Measurements from ENCODE around the gene CFAP299. TPM values are rescaled to one million over a fixed set of nuclear protein-coding genes. Genes with fewer than 3 reads are reported as not detected.

Gene CFAP299
- total RNA-seq, 1 experiment from 2014 or later = not detected

DNA sequence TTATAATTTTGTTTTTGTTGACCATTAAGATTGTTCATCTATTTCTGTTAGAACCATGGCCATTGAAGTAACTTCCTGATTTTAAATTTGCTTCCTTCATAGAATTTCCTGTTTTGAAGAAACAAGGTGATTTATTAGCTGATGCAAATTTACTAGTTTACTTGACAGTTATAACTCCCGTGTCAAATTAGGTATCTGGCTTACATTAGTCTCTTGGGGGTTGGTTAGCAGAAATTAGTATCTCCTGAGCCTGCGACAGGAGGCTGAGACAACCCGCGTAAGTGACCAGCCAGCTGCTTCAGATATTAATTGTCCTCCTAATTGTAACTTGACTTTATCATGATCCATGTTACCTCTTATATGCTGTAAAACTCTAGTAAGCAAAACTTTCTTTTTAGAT lies 154.3 kb downstream of the CFAP299 start (continued):
- TF ChIP-seq, protein P1, sequence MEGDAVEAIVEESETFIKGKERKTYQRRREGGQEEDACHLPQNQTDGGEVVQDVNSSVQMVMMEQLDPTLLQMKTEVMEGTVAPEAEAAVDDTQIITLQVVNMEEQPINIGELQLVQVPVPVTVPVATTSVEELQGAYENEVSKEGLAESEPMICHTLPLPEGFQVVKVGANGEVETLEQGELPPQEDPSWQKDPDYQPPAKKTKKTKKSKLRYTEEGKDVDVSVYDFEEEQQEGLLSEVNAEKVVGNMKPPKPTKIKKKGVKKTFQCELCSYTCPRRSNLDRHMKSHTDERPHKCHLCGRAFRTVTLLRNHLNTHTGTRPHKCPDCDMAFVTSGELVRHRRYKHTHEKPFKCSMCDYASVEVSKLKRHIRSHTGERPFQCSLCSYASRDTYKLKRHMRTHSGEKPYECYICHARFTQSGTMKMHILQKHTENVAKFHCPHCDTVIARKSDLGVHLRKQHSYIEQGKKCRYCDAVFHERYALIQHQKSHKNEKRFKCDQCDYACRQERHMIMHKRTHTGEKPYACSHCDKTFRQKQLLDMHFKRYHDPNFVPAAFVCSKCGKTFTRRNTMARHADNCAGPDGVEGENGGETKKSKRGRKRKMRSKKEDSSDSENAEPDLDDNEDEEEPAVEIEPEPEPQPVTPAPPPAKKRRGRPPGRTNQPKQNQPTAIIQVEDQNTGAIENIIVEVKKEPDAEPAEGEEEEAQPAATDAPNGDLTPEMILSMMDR (IDR thresholded peaks at IDR 0.05 in 2 of 3, conservative IDR thresholded peaks at IDR 0.05 in 1 of 3; ENCODE audit: borderline replicate concordance in 1 of 3, insufficient read depth in 1 of 3, low read depth in 2 of 3, low read length in 2 of 3) = no peak
- TF ChIP-seq EZH2phosphoT487 (IDR thresholded peaks at IDR 0.05; ENCODE audit: borderline replicate concordance) = no peak

DNA sequence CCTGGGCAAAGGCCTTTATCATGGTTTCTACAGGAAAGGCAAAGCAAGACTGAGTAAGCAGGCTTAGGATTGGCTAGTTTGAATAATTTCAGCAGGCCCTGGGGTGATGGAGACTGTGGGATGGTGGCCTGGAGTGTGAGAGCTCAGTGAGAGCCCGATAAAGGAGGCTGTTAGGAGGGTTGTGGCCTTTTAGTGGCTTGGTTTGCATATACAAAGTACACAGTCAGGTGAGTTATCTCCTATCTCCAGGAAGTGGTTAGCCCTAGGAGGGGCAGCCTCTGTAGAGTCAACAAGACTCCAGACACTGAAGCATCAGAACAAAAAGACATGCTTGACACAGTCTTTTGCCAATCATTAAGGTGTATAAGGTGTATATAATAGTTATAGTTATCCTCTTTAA lies 157.2 kb downstream of the CFAP299 start:
- no peak overlapping the region for H3K27ac ChIP-seq (ENCODE audit: low read depth, low read length)
- H2AFZ ChIP-seq (ENCODE audit: low read depth, low read length, poor library complexity, severe bottlenecking) = no peak overlapping the region
- no peaks in the 10 kb centered on the region for H3K36me3 ChIP-seq (ENCODE audit: control insufficient read depth in 1 of 2, insufficient read depth in 2 of 2, low read length in 2 of 2)
- DNase-seq (ENCODE audit: low read depth, low spot score) = no peak
- H3K9me3 ChIP-seq (ENCODE audit: control insufficient read depth in 1 of 2, insufficient read depth in 1 of 2, low read depth in 1 of 2, low read length in 2 of 2) = no peaks in the 10 kb centered on the region
- POLR2A ChIA-PET = no interaction called here
- ATAC-seq = no peak
- H3K27me3 ChIP-seq (ENCODE audit: insufficient read depth, low read length) = 0 out of 2 replicates have a peak, but pooled peaks cover under 1% of the 10 kb centered on the region
- BruUV-seq (replicated peaks) = no TSS peak
- intact Hi-C loops (cut with micrococcal nuclease) = no loop called here
- H3K4me2 ChIP-seq (ENCODE audit: low read length) = no peak overlapping the region
- no peaks in the 10 kb centered on the region for H4K20me1 ChIP-seq (ENCODE audit: insufficient read depth)
- no peaks in the 10 kb centered on the region for H3K9me2 ChIP-seq (ENCODE audit: insufficient read depth)
- H3K4me1 ChIP-seq (ENCODE audit: control insufficient read depth in 1 of 2, insufficient read depth in 2 of 2, low read length in 2 of 2) = no peaks in the 10 kb centered on the region
- TF ChIP-seq SP1 (IDR thresholded peaks at IDR 0.05; ENCODE audit: low read depth) = no peak
- TF ChIP-seq, protein P2, sequence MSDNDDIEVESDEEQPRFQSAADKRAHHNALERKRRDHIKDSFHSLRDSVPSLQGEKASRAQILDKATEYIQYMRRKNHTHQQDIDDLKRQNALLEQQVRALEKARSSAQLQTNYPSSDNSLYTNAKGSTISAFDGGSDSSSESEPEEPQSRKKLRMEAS (IDR thresholded peaks at IDR 0.05) = no peak
- TF ChIP-seq ZFX (IDR thresholded peaks at IDR 0.05) = no peak
- H3K79me2 ChIP-seq (ENCODE audit: insufficient read depth, low read length) = no peaks in the 10 kb centered on the region
- RAD21 ChIA-PET (ENCODE audit: low non-redundant PET in 1 of 2, low total read pairs in 2 of 2, uncharacterized antibody in 2 of 2, unreplicated experiment in 2 of 2) = no interaction called here
- no peak overlapping the region for H3K4me3 ChIP-seq (replicated peaks in 1 of 2; ENCODE audit: low read depth in 1 of 2, low read length in 2 of 2)
- H3K9ac ChIP-seq (ENCODE audit: low read length) = no peak overlapping the region
- CTCF ChIA-PET = no interaction called here

DNA sequence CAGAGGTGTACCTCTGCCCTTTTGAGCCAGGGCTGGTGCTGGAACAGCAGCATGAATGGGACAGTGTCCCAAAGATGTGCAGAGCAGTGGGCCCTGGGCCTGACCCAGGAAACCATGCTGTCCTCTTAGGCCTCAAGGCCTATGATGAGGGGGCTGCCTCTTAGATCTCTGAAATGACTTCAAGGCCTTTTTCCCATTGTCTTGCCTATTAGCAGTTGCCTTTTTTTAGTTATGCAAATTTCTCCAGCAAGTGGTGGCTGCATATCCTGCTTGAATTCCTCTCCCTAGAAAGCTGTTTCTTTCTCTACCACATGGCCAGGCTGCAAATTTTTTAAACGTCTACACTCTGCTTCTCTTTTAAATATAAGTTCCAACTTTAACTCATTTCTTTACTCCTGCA lies 160.3 kb downstream of the CFAP299 start:
- Histone ChIP-seq H3K4me2 (ENCODE audit: low read length) (no peak overlapping the region), H3K27ac (ENCODE audit: low read depth, low read length) (no peak overlapping the region), H3K9ac (ENCODE audit: low read length) (no peak overlapping the region), H4K20me1 (ENCODE audit: insufficient read depth) (no peaks in the 10 kb centered on the region), H3K36me3 (ENCODE audit: control insufficient read depth in 1 of 2, insufficient read depth in 2 of 2, low read length in 2 of 2) (no peaks in the 10 kb centered on the region), H3K27me3 (ENCODE audit: insufficient read depth, low read length) (no peaks in the 10 kb centered on the region), H3K4me3 (replicated peaks in 1 of 2; ENCODE audit: low read depth in 1 of 2, low read length in 2 of 2) (no peak overlapping the region), H3K4me1 (ENCODE audit: control insufficient read depth in 1 of 2, insufficient read depth in 2 of 2, low read length in 2 of 2) (no peaks in the 10 kb centered on the region), H3K79me2 (ENCODE audit: insufficient read depth, low read length) (no peaks in the 10 kb centered on the region), H3K9me3 (ENCODE audit: control insufficient read depth in 1 of 2, insufficient read depth in 1 of 2, low read depth in 1 of 2, low read length in 2 of 2) (no peaks in the 10 kb centered on the region), H3K9me2 (ENCODE audit: insufficient read depth) (no peaks in the 10 kb centered on the region), H2AFZ (ENCODE audit: low read depth, low read length, poor library complexity, severe bottlenecking) (no peak overlapping the region)
- intact Hi-C loops (cut with micrococcal nuclease) = no loop called here
- DNase-seq (ENCODE audit: low read depth, low spot score) (no peak), ATAC-seq (no peak)
- ChIA-PET CTCF (no interaction called here), RAD21 (ENCODE audit: low non-redundant PET in 1 of 2, low total read pairs in 2 of 2, uncharacterized antibody in 2 of 2, unreplicated experiment in 2 of 2) (no interaction called here), POLR2A (no interaction called here)
- TF ChIP-seq EGR1 (IDR thresholded peaks at IDR 0.05; ENCODE audit: low read depth) = no peak
- no peak for TF ChIP-seq ZNF274 (IDR thresholded peaks at IDR 0.05; ENCODE audit: low read depth, low read length)
- TF ChIP-seq, protein P1 (IDR thresholded peaks at IDR 0.05 in 2 of 3, conservative IDR thresholded peaks at IDR 0.05 in 1 of 3; ENCODE audit: borderline replicate concordance in 1 of 3, insufficient read depth in 1 of 3, low read depth in 2 of 3, low read length in 2 of 3) = no peak
- no peak for TF ChIP-seq CEBPB (IDR thresholded peaks at IDR 0.05; ENCODE audit: low read depth)
- no peak for TF ChIP-seq SP1 (IDR thresholded peaks at IDR 0.05; ENCODE audit: low read depth)
- no peak for TF ChIP-seq POLR2AphosphoS5 (IDR thresholded peaks at IDR 0.05; ENCODE audit: low read depth, low read length)
- TF ChIP-seq SIN3A (IDR thresholded peaks at IDR 0.05; ENCODE audit: low read depth) = no peak
- TF ChIP-seq, protein P3, sequence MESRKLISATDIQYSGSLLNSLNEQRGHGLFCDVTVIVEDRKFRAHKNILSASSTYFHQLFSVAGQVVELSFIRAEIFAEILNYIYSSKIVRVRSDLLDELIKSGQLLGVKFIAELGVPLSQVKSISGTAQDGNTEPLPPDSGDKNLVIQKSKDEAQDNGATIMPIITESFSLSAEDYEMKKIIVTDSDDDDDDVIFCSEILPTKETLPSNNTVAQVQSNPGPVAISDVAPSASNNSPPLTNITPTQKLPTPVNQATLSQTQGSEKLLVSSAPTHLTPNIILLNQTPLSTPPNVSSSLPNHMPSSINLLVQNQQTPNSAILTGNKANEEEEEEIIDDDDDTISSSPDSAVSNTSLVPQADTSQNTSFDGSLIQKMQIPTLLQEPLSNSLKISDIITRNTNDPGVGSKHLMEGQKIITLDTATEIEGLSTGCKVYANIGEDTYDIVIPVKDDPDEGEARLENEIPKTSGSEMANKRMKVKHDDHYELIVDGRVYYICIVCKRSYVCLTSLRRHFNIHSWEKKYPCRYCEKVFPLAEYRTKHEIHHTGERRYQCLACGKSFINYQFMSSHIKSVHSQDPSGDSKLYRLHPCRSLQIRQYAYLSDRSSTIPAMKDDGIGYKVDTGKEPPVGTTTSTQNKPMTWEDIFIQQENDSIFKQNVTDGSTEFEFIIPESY (IDR thresholded peaks at IDR 0.05; ENCODE audit: extremely low read depth, insufficient replicate concordance, low read length) = no peak
- TF ChIP-seq CBX3 (IDR thresholded peaks at IDR 0.05; ENCODE audit: low read depth) = no peak
- no TSS peak for BruUV-seq (replicated peaks)

Data from HCT116 (cell line).